Measurements from ENCODE around the gene SUSD5. TPM values are rescaled to one million over a fixed set of nuclear protein-coding genes. Genes with fewer than 3 reads are reported as not detected.

Gene SUSD5
- total RNA-seq, 2 experiments from 2014 or later: not detected

- DNase-seq: no peak
- Mint-ChIP-seq H3K4me1 (peaks cover 9% of the 10 kb centered on the region), H3K4me3 (no peak overlapping the region), H3K27me3 (peaks cover 17% of the 10 kb centered on the region), H3K27ac (no peak overlapping the region), H3K9me3 (no peaks in the 10 kb centered on the region), H3K36me3 (peaks cover 4% of the 10 kb centered on the region)
Measured at GRCh38 chr3:33100229-33100628, 118.4 kb downstream of the SUSD5 start.

Other genes starting within 250 kb of the SUSD5 start
- 10 to 100 TPM; 36.4 to 37.2 TPM for gene GLB1, start 121.7 kb downstream of the SUSD5 start, total RNA-seq
- gene TMPPE, start 121.7 kb downstream of the SUSD5 start, total RNA-seq: 1 to 10 TPM; 7.0 to 8.1 TPM
- 10 to 100 TPM; 31.7 to 34.2 TPM for gene CRTAP, start 104.8 kb downstream of the SUSD5 start, total RNA-seq
- not detected for gene FBXL2, start 58.6 kb upstream of the SUSD5 start, total RNA-seq
- 10 to 100 TPM; 59.1 to 71.8 TPM for gene UBP1, start 221.6 kb upstream of the SUSD5 start, total RNA-seq

Measured in activated naive CD8-positive, alpha-beta T cell treated with anti-CD3 and anti-CD28 coated beads for 36 hours (primary cell).